Natural killer cell treated with Interleukin-12 subunit alpha and Interleukin-12 subunit beta and Interleukin-15 and Interleukin-18, amount 100 ng/mL, for 72 hours (primary cell): ENCODE results near the gene CORO1C. TPM values are rescaled to one million over a fixed set of nuclear protein-coding genes. Genes with fewer than 3 reads are reported as not detected.
"Not testable (repeated sequence)": the region's sequence is repeated elsewhere in the genome, so short reads cannot be mapped to it uniquely, and the experiment has no call there.

Experiments
- ATAC-seq, 2 donors: fragments of 150-1000 bp; cut with Tn5 transposase in 1 of 2; sonication (Bioruptor Pico), chemical (Tn5 transposase) in 1 of 2; 2 replicates each; pipeline ENCODE4 v1.10.0; 2021
- DNase-seq: peaks from one replicate; pipeline ENCODE4 v3.0.0; 2022; ENCODE audit warnings: low spot score
- H3K27ac Mint-ChIP-seq, 2 donors: 1 replicate in 1 of 2; 2 replicates in 1 of 2; pipeline ENCODE4 v1.8.0; 2022; ENCODE audit warnings: mixed read lengths in 2 of 2, mild to moderate bottlenecking in 1 of 2, moderate library complexity in 1 of 2
- H3K27me3 Mint-ChIP-seq, 2 donors: 1 replicate in 1 of 2; 2 replicates in 1 of 2; pipeline ENCODE4 v1.8.0; 2022; ENCODE audit warnings: mixed read lengths in 2 of 2
- H3K36me3 Mint-ChIP-seq: one replicate; pipeline ENCODE4 v1.8.0; 2022; ENCODE audit warnings: mixed read lengths
- H3K4me1 Mint-ChIP-seq, 2 donors: 1 replicate in 1 of 2; 2 replicates in 1 of 2; pipeline ENCODE4 v1.8.0; 2022; ENCODE audit warnings: low read depth in 2 of 2, mixed read lengths in 2 of 2, mild to moderate bottlenecking in 1 of 2
- H3K4me3 Mint-ChIP-seq: one replicate; pipeline ENCODE4 v1.8.0; 2022; ENCODE audit warnings: mixed read lengths
- H3K9me3 Mint-ChIP-seq: 2 replicates; pipeline ENCODE4 v1.8.0; 2022; ENCODE audit warnings: mixed read lengths
- total RNA-seq, 2 donors: library from RNA; stranded (reverse); gene quantifications; one replicate each; pipeline ENCODE4 v1.2.3, GENCODE V29; 2022

The CORO1C gene
- total RNA-seq, 2 donors from 2014 or later, result 68.9 to 69.5 TPM

- H3K36me3 Mint-ChIP-seq, result peaks cover 21% of the 10 kb centered on the region
- H3K27me3 Mint-ChIP-seq, result no peaks in the 10 kb centered on the region
- H3K9me3 Mint-ChIP-seq, result no peaks in the 10 kb centered on the region
- peaks cover 59 to 75% of the 10 kb centered on the region in 2 donors for H3K4me1 Mint-ChIP-seq
- H3K27ac Mint-ChIP-seq, result peak overlapping the region; percentile 92 to 100
- DNase-seq, result no peak
- no peak overlapping the region for H3K4me3 Mint-ChIP-seq
- ATAC-seq, result no peak
Observed at GRCh38 chr12:108622921-108623514, 108.3 kb downstream of the CORO1C start.

DNA sequence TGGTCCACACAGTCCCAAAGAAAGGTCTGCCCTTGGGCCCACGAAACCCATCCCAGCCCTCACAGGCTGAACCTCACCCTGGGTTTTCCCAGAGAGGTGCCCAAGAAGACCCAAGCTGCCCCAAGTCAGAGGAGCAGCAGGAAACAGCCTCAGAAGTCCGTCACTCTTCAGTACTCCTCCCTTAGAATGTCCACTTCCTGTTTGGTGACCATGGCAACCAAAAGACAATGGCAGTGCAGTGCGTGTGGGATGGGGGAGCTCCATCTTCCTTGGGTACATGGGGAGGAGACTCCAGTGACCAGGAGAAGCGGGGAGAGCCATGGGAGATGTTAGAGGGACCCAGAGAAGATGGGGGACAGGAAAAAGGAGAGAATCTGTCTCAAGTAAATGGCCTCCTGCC, 108.9 kb downstream of the CORO1C start:
- peaks cover 59 to 77% of the 10 kb centered on the region in 2 donors for H3K4me1 Mint-ChIP-seq
- peaks cover 21% of the 10 kb centered on the region for H3K36me3 Mint-ChIP-seq
- H3K27ac Mint-ChIP-seq, result peak overlapping the region; percentile 92 to 100
- DNase-seq (peak; percentile 76), ATAC-seq (peak; percentile 69 to 74)
- H3K4me3 Mint-ChIP-seq, result peak overlapping the region; percentile 74
- H3K9me3 Mint-ChIP-seq, result no peaks in the 10 kb centered on the region
- no peaks in the 10 kb centered on the region for H3K27me3 Mint-ChIP-seq

GRCh38 chr12:108621161-108621560, 110.2 kb downstream of the CORO1C start:
- Mint-ChIP-seq H3K36me3 (peaks cover 30% of the 10 kb centered on the region), H3K4me1 (peaks cover 67 to 83% of the 10 kb centered on the region in 2 donors), H3K27ac (peak overlapping the region; percentile 92 to 100), H3K4me3 (peak overlapping the region; percentile 43), H3K27me3 (no peaks in the 10 kb centered on the region), H3K9me3 (peaks cover 4% of the 10 kb centered on the region)
- DNase-seq (no peak), ATAC-seq (no peak)

GRCh38 chr12:108620236-108620879, 111.0 kb downstream of the CORO1C start:
- peaks cover 31% of the 10 kb centered on the region for H3K36me3 Mint-ChIP-seq

GRCh38 chr12:108619369-108620160, 111.8 kb downstream of the CORO1C start:
- peaks cover 33% of the 10 kb centered on the region for H3K36me3 Mint-ChIP-seq
- DNase-seq (no peak), ATAC-seq (no peak)
- no peaks in the 10 kb centered on the region for H3K27me3 Mint-ChIP-seq
- peaks cover 5% of the 10 kb centered on the region for H3K9me3 Mint-ChIP-seq
- H3K4me1 Mint-ChIP-seq, result peaks cover 69 to 82% of the 10 kb centered on the region in 2 donors
- peak overlapping the region; percentile 36 for H3K4me3 Mint-ChIP-seq
- H3K27ac Mint-ChIP-seq, result peak overlapping the region; percentile 92 to 100

More at GRCh38 chr12:108620236-108620879, 111.0 kb downstream of the CORO1C start:
- H3K4me1 Mint-ChIP-seq, result peaks cover 68 to 82% of the 10 kb centered on the region in 2 donors
- H3K4me3 Mint-ChIP-seq, result peak overlapping the region; percentile 36
- H3K27ac Mint-ChIP-seq, result peak overlapping the region; percentile 92 to 100
- DNase-seq, result no peak
- ATAC-seq, result no peak
- H3K27me3 Mint-ChIP-seq, result no peaks in the 10 kb centered on the region
- peaks cover 5% of the 10 kb centered on the region for H3K9me3 Mint-ChIP-seq

DNA sequence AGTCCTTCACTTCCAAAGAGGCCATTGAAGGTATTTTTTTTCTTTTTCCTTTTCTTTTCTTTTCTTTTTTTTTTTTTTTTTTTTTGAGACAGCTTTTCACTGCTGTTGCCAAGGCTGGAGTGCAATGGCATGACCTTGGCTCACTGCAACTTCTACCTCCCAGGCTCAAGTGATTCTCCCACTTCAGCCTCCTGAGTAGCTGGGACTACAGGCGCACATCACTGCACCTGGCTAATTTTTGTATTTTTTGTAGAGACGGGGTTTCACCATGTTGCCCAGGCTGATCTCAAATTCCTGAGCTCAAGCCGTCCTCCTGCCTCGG, 112.4 kb downstream of the CORO1C start:
- DNase-seq, ATAC-seq, H3K27me3 Mint-ChIP-seq, H3K9me3 Mint-ChIP-seq: not testable (repeated sequence)
- H3K36me3 Mint-ChIP-seq, result peaks cover 33% of the 10 kb centered on the region
- peaks cover 71 to 84% of the 10 kb centered on the region in 2 donors for H3K4me1 Mint-ChIP-seq
- H3K4me3 Mint-ChIP-seq, result peak overlapping the region; percentile 26
- peak overlapping the region; percentile 92 to 100 for H3K27ac Mint-ChIP-seq

- peaks cover 29% of the 10 kb centered on the region for H3K36me3 Mint-ChIP-seq
- peaks cover 73 to 82% of the 10 kb centered on the region in 2 donors for H3K4me1 Mint-ChIP-seq
- H3K9me3 Mint-ChIP-seq, result peaks cover 5% of the 10 kb centered on the region
- peak; percentile 84 for DNase-seq
- peak overlapping the region; percentile 31 for H3K4me3 Mint-ChIP-seq
- peak; percentile 55 to 58 for ATAC-seq
- peak overlapping the region; percentile 92 to 100 for H3K27ac Mint-ChIP-seq
- no peaks in the 10 kb centered on the region for H3K27me3 Mint-ChIP-seq
Observed at GRCh38 chr12:108618079-108618952, 113.0 kb downstream of the CORO1C start.

DNA sequence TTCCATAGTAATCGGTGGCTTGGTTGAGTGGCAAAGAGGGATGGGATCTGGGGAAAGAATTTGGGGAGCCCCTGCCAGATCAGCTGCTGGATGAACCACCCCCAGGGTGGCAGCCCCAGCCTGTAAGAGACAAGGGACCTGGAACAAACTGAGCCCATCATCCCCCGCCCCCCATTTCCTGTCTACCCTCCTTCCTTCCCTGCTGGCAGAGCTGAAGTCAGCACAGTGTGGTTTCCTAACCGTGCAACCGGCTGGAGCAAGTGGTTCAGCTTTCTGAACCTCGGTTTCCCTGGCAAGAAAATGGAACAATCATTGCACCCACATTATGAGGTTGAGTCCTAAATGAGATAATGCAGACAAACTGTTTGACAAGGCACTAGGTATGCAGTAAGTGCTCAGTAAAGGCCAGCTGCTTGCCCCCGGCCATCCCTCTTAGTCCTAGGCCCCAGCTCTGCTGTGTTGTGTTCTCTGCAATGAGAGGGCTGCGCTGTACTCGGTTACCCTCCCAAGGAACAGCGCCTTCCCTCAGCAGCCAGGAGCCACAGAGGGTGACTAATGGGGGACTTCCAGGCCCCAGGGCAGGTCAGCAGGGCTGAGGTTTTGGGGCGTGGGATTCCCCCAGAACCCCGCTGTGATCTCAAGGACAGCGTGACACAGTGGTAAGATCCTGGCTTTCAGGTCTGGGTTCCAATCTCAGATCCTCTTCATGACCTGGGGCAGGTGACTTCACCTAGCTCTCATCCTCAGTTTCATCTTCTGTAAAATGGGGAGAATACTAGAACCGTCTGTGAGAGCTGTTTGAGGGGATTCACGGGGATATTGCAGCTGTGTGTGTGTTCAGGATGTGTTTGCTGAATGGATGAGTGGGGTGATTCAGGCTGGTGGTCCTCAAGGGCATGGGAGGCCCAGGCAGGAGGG, 114.1 kb downstream of the CORO1C start:
- peaks cover 5% of the 10 kb centered on the region for H3K9me3 Mint-ChIP-seq
- H3K27me3 Mint-ChIP-seq, result no peaks in the 10 kb centered on the region
- peak overlapping the region; percentile 87 for H3K4me3 Mint-ChIP-seq
- H3K4me1 Mint-ChIP-seq, result peaks cover 73 to 81% of the 10 kb centered on the region in 2 donors
- ATAC-seq, result peak; percentile 91 to 94
- DNase-seq, result peak; percentile 94
- H3K36me3 Mint-ChIP-seq, result peaks cover 23% of the 10 kb centered on the region
- peak overlapping the region; percentile 92 to 100 for H3K27ac Mint-ChIP-seq

DNA sequence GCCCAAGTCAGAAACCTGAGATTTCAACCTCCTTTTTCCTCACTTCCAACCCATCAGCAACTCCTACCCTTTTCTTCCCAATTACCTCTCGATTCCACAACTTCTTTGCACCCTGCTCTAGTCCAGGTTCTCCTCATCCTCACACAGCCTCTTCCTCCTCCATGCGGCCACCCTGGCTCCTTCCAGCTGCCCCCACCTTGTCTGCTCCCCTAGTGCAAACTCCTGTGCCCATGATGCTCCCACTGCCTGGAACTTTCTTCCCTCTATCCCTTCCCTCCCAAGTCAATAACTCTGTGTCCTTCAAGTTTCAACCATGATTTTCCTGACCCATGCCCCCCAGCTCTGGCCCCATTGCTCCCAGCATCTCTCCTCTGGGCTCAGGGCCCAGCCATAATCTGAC, 115.0 kb downstream of the CORO1C start:
- Mint-ChIP-seq H3K4me3 (peak overlapping the region; percentile 87), H3K9me3 (peaks cover 5% of the 10 kb centered on the region), H3K36me3 (peaks cover 20% of the 10 kb centered on the region), H3K27ac (peak overlapping the region; percentile 92 to 100), H3K27me3 (no peaks in the 10 kb centered on the region), H3K4me1 (peaks cover 74 to 81% of the 10 kb centered on the region in 2 donors)
- DNase-seq (no peak), ATAC-seq (no peak)

GRCh38 chr12:108615918-108616317, 115.4 kb downstream of the CORO1C start:
- ATAC-seq, result no peak
- no peak for DNase-seq
- no peaks in the 10 kb centered on the region for H3K27me3 Mint-ChIP-seq
- H3K9me3 Mint-ChIP-seq, result peaks cover 5% of the 10 kb centered on the region
- peaks cover 70 to 77% of the 10 kb centered on the region in 2 donors for H3K4me1 Mint-ChIP-seq
- H3K4me3 Mint-ChIP-seq, result peak overlapping the region; percentile 87
- peak overlapping the region; percentile 92 to 100 for H3K27ac Mint-ChIP-seq
- peaks cover 16% of the 10 kb centered on the region for H3K36me3 Mint-ChIP-seq

DNA sequence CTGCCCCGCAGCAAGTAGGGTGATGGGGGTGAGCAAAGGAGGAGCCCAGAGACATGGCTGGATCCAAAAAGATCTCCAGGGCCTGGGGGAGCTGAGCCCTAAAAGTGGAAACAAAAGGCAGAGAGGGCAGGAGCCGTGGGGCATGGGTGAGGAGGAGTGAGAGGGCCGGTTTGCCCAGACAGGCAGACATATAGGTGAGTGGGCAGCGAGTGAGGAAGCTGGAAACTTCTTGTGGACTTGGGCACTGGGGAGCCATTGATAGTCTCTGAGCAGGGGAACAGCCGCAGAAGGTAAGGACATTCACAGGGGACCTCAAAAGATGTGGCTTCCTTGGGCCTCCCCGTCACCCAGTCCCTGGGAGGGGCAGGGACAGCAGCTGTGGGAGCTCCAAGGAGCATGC, 116.7 kb downstream of the CORO1C start:
- H3K27me3 Mint-ChIP-seq, result no peaks in the 10 kb centered on the region
- peaks cover 61 to 66% of the 10 kb centered on the region in 2 donors for H3K4me1 Mint-ChIP-seq
- peak overlapping the region; percentile 92 to 100 for H3K27ac Mint-ChIP-seq
- DNase-seq (no peak), ATAC-seq (no peak)
- H3K9me3 Mint-ChIP-seq, result peaks cover 5% of the 10 kb centered on the region
- peaks cover 16% of the 10 kb centered on the region for H3K36me3 Mint-ChIP-seq
- H3K4me3 Mint-ChIP-seq, result peak overlapping the region; percentile 6

DNA sequence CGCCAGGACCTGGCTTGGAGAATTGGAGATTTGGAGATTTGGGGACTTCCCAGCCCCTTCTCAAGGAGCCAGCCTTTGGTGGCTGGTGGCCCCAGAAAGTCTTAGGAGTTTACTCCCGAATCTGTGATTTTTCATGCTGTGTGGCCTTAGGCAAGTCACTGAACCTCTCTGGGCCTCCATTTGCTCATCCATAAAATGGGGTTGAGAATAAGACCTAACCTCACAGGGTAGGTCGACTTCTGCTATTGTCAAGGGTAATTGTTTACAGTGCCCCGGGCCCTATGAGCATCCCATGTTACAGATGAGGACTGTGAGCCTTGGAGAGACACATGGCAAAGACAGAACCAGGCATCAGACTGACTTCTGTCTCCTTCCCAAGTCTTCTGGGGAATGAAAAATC, 117.3 kb downstream of the CORO1C start:
- Mint-ChIP-seq H3K36me3 (peaks cover 16% of the 10 kb centered on the region), H3K4me3 (peak overlapping the region; percentile 6), H3K9me3 (peaks cover 5% of the 10 kb centered on the region), H3K4me1 (peaks cover 57 to 60% of the 10 kb centered on the region in 2 donors), H3K27ac (peak overlapping the region; percentile 92 to 100), H3K27me3 (no peaks in the 10 kb centered on the region)
- no peak for DNase-seq
- ATAC-seq, result no peak
